Fibroblast of gingiva (primary cell): ENCODE results near the gene DHRS12.
A peak's percentile ranks its signal among the peaks of the same experiment; 100 is the strongest.

Experiments used
- DNase-seq: peaks from one replicate; pipeline ENCODE4 v3.0.0-alpha.2; 2011; ENCODE audit warnings: low read depth

The DHRS12 gene, protein sequence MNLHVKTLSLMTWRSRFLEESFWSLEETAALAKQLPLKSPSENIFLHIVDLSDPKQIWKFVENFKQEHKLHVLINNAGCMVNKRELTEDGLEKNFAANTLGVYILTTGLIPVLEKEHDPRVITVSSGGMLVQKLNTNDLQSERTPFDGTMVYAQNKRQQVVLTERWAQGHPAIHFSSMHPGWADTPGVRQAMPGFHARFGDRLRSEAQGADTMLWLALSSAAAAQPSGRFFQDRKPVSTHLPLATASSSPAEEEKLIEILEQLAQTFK

GRCh38 chr13:51803422-51804294 lies at the start of gene DHRS12:
DHRS12 (minus strand) TSS chr13:51804163; CDS start chr13:51799659, 4,504 bp downstream.
- peak; percentile 77 for DNase-seq

GRCh38 chr13:51849145-51850101 lies 45.5 kb upstream of the DHRS12 start:
- DNase-seq: peak; percentile 4

GRCh38 chr13:51848674-51849073 lies 44.7 kb upstream of the DHRS12 start:
- DNase-seq: peak; percentile 42

DNA sequence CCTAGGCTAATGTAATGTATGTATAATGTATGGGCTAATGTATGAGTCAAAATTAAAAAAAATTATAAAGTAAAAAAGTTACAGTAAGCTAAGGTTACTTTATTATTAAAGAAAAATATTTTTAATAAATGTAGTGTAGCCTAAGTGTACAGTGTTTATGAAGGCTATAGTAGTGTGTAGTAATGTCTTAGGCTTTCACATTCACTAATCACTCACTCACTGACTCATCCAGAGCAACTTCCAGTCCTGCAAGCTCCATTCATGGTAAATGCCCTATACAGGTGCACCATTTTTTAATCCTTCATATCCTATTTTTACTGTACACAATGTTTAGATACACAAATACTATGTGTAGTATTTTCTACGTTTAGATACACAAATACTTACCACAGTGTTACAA lies 42.8 kb upstream of the DHRS12 start:
- DNase-seq: no peak

DNA sequence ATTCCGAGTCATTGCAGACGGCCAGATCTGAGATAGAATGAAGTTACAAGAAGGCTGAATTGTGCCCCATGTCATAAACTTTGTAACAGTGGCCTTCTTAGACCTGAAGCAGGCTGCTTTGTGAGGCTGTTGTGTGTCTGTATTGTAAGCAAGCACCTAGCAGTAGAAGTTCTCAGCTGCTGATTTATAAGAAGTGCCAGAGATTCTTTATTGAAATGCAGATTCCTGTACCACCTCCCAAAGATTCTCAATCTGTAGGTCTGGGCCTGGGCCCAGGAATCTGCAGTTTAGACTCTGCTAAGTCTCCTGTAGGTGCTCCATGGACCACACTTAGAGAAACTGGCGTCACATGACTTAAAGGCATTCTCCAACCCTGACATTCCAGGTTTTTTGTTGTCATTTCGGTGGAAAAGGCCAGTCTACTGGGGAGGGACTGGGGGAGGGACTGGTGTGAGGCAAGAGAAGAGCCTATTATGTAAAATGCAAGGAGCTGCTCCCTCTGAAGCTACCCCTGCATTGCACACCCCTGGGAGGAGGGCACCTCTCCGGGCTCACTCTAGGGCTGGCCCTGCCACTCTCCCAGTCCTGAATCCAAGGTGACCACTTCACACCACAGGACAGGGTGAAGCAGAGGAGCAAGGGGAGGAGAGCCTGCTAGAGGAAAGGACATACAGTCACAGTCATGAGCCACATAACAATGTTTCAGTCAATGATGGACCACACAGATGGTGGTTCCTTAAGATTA lies 41.8 kb upstream of the DHRS12 start:
- DNase-seq: no peak

DNA sequence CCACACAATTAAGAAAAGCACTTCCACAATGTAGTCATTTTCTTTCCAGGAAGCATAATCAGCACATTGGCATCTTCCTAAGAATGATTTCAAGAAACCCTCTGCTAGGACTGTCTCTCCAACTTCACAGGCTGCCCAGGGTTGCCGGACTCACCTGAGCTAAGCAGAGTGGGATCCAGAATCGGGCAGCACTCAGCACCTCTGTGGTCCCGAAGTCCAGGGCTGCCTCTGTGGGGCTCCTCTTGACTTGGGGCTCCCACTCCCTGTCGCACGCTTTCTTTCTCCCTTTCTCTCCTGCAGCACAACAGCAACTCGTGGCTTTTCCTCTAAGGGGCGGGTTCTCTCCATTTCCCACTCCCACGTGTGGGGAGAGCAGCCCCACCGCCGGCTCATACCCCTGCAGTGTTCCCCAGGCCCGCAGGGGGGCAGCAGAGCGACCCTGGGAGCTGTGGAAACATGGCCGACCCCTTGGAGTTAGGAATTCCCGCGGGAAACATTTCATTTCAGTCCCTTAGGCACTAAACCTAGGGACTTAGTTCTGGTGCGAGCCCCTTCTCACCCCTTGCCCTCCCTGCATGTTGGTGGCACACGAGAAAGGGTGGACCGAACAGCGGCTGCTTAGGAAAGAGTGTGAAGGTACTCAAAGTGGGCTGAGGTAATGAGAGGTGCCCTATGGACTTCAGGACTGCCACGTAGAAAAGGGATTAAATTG lies 41.1 kb upstream of the DHRS12 start, which contains the start of gene TMEM272:
TSS of gene TMEM272 (minus strand) at position 316 of the 712 bp plus-strand sequence. CDS start 6,647 bp downstream, outside the sequence.
- DNase-seq: no peak

GRCh38 chr13:51843529-51843928 lies 39.6 kb upstream of the DHRS12 start:
- no peak for DNase-seq

DNA sequence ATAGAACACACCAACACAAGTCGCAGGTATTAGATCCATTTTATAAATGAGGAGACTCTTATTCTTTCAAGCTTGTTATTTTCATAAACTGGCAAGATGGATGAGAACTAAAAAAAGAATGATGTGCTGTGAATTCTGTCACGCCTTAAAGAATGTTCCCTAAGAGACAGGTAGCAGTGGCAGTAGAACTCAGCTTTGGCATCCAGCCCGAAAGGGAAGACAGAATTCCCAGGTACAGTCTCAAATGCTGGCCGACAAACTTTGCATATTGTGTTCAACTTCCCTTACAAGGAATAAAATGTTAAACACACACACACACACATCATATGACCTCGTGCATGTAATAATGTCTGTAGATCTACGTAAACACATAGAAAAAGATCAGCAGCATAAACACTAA lies 37.8 kb upstream of the DHRS12 start:
- DNase-seq: no peak

- DNase-seq: no peak
Measured at GRCh38 chr13:51840917-51841316, 37.0 kb upstream of the DHRS12 start.

- DNase-seq: no peak
Measured at GRCh38 chr13:51839711-51840540, 36.0 kb upstream of the DHRS12 start.

DNA sequence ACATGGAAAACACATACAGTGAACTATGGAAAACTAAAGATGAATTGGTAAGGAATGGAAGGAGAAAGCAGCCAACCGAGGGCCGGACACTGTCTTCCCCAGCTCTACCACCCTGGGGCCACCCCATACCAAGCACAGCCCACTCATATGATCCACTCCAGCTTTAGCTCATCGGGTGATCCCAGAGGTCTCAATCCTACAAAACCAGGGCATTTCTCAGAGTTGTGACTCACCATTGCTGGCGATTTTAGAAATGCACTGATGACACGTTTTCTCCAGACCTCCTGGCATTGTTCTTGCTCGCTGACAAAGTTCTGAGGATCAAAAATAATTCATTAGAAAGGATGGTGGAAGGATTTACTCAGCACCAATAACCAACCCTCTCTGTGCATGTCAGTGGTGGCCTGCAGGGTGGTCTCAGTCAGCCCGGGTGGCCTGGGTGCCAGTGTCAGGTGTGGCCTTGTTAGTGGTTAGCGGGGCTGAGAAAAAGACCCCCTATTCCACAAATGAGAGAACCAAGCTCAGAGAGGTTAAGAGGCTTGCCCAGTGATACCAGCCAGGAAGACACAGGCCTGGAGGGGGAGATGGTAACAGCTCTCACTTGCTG lies 34.4 kb upstream of the DHRS12 start:
- DNase-seq: peak; percentile 36

- DNase-seq: no peak
Measured at GRCh38 chr13:51837016-51837415, 33.1 kb upstream of the DHRS12 start.

GRCh38 chr13:51834581-51835171 lies 30.7 kb upstream of the DHRS12 start:
- no peak for DNase-seq

DNA sequence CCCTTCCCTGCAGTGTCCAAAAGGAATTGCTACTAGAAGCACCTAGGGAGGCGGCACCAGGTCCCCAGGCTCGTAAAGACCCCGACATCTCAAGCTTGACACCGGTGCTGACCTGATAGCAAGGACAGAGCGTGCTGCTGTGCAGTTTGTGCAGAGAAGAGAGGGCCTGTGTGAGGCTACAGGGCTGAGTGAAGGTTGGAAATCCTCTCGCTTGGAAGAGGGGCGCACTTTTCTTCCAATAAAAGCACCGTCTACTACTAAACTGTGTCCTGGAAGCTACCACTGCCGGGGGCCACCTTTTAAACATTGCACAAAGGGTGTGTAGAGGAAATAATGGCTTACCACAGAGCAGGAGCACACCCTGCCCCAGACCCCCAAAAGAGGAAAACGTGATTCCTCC lies 30.0 kb upstream of the DHRS12 start:
- DNase-seq: no peak

DNA sequence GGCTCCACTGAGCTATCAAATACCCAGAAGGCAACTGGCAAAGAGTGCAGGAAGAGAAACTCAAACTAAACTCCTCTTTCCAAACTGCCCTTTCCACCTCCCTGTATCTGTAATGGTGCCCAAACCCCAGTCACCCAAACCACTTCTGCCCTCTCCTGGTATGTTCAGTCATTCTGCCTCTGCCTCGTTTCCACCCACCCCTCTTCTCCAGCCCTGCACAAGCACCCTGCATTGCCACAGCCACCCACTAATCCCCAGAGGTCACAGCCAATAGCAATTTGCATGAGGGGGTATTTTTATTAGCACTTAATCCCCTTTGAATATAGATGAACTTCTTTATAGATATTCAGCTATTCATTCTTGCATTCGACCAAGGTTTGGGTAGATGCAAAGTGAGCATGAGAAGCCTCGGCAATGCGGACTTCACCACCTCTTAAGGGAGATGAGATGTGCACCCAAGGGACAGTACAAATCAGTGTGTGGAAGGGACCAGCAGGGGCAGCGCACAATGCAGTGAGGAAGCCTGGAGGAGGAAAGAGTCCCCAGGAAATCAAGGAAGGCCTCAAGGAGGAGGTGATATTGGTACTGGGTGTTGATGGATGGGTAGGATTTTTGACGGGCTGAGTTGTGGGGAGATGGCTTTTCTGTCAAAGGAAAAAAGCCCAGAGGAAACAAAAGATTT lies 28.6 kb upstream of the DHRS12 start:
- peak; percentile 46 for DNase-seq

GRCh38 chr13:51831519-51831918 lies 27.6 kb upstream of the DHRS12 start:
- DNase-seq: no peak

GRCh38 chr13:51829568-51829899 lies 25.6 kb upstream of the DHRS12 start:
- no peak for DNase-seq
